ENCODE data around the gene NFYC.

The NFYC gene

DNA sequence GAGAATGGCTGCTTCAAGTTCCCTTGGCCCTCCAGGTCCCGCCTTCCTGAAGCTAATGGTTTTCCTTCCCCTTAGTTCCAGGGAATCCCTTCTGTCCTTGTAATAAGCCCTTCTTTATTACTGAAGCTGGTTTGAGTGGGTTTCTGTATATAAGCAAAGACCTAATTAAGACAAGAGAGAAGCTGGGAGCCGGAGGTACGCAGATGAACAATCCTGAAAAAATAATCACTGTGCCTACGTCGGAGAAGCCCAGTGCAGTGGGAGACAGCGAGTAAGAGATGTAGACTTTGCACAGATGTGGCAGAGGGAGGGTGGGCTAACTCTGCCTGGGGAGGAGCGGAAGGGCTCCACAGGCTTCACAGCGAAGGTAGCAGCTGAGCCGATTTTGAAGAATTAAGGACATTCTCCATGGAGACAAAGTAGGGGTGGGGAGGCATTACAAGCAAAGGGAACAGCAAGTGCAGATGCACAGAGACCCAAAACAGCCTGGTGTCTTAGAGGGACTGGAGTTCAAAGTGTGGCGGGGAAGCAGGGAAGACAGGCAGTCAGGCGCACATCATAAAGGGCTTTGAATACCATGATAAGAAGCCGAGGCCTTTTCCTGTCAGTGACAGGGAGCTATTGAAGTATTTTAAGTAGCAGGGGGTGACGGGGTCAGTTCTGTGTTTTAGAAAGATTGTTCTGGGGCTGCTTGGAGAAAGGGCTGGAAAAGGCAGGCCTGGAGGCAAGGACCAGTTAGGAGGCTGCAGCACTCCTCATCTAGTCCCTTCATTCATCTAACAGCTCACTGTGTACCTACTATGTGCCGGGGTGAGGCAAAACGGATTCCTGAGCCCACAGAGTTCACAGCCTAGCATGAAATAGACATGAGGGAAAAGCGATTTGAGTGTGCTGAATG lies 32.5 kb upstream of the NFYC start:
- Histone ChIP-seq H3K36me3 (ENCODE audit: control insufficient read depth in 1 of 2, insufficient read depth in 2 of 2, low read depth in 1 of 2, low read length in 2 of 2) (no peaks in the 10 kb centered on the region), H2BK120ac (ENCODE audit: low read depth, low read length) (no peak overlapping the region), H3K18ac (ENCODE audit: low read depth in 1 of 2, low read length in 2 of 2) (no peak overlapping the region), H2BK5ac (ENCODE audit: low read depth, low read length, poor library complexity, severe bottlenecking) (no peak overlapping the region), H3K4me1 (ENCODE audit: control insufficient read depth, insufficient read depth, low read depth, low read length) (peaks cover 7% of the 10 kb centered on the region), H3K4me3 (ENCODE audit: insufficient read depth in 1 of 2, low read depth in 1 of 2, low read length in 2 of 2) (no peak overlapping the region), H2AFZ (ENCODE audit: low read depth, low read length) (no peak overlapping the region), H3K4ac (ENCODE audit: low read depth in 1 of 2, low read length in 2 of 2) (no peak overlapping the region), H3K9ac (ENCODE audit: low read length) (no peak overlapping the region), H3K79me1 (replicated peaks; ENCODE audit: low read length, poor library complexity, severe bottlenecking) (no peaks in the 10 kb centered on the region), H3K27me3 (ENCODE audit: control insufficient read depth in 1 of 2, insufficient read depth in 1 of 2, low read length in 2 of 2) (peaks cover 53 to 72% of the 10 kb centered on the region in 2 experiments), H3K27ac (ENCODE audit: low read length, poor library complexity, severe bottlenecking) (no peak overlapping the region), H3K23ac (ENCODE audit: low read length in 2 of 2) (no peak overlapping the region), H3K14ac (ENCODE audit: low read length in 2 of 2) (no peak overlapping the region), H2BK15ac (ENCODE audit: low read depth, poor library complexity, severe bottlenecking) (no peak overlapping the region), H3K9me3 (ENCODE audit: control insufficient read depth, low read length) (no peaks in the 10 kb centered on the region), H2BK12ac (ENCODE audit: low read length in 2 of 2) (no peak overlapping the region), H4K8ac (ENCODE audit: low read length) (no peak overlapping the region), H4K91ac (ENCODE audit: low read length) (no peak overlapping the region), H2AK5ac (ENCODE audit: low read length, severe bottlenecking) (no peak overlapping the region), H3K4me2 (ENCODE audit: low read length, poor library complexity, severe bottlenecking) (no peak overlapping the region)
- WGBS, result 66% methylated on average over 16 of the region's 16 CpGs
- no peak for DNase-seq

DNA sequence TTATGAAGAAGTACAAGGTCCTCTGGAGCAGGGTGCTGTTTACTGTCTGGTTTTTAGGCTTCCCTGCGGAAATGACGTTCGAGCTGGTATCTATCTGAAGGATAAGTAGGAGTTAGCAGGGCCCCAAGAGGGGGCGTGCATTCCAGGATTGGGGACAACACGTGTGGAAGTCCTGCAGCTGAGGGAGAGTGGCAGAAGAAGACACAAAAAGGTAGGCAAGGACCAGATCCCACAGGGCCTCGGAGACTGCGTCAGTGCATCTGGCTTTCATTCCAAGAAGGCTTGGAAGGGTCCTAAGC lies 31.9 kb upstream of the NFYC start:
- WGBS, result 65% methylated on average over 7 of the region's 7 CpGs
- no peak overlapping the region for H3K23ac ChIP-seq (ENCODE audit: low read length in 2 of 2)

DNA sequence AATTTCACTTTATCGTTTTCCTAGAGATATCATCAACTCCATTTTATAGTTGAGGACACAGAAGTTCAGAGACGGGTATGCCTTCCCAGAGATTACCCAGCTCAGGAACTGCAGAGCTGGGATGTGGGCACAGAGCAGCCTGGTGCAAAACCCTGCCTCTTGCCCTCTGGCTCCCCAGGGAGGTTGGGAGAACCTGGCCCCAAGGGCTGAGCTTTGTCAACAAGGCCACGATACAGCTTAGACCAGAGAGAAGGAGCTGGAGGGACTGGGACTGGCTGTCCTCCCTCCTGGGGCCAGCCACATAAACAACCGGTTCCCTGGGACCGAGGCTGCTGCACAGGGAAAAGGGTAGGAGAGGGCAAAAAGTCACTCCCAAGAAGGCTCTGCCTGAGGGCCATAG lies 29.8 kb upstream of the NFYC start:
- no peak overlapping the region for H2AFZ ChIP-seq (ENCODE audit: low read depth, low read length)

More for the DNA sequence above, 31.9 kb upstream of the NFYC start:
- no peak overlapping the region for H3K18ac ChIP-seq (ENCODE audit: low read depth in 1 of 2, low read length in 2 of 2)
- H3K27ac ChIP-seq (ENCODE audit: low read length, poor library complexity, severe bottlenecking), result no peak overlapping the region
- no peak overlapping the region for H2AK5ac ChIP-seq (ENCODE audit: low read length, severe bottlenecking)
- no peak overlapping the region for H3K4me3 ChIP-seq (ENCODE audit: insufficient read depth in 1 of 2, low read depth in 1 of 2, low read length in 2 of 2)
- no peak overlapping the region for H4K91ac ChIP-seq (ENCODE audit: low read length)
- no peaks in the 10 kb centered on the region for H3K36me3 ChIP-seq (ENCODE audit: control insufficient read depth in 1 of 2, insufficient read depth in 2 of 2, low read depth in 1 of 2, low read length in 2 of 2)
- H3K79me1 ChIP-seq (replicated peaks; ENCODE audit: low read length, poor library complexity, severe bottlenecking), result no peaks in the 10 kb centered on the region
- peaks cover 6% of the 10 kb centered on the region for H3K4me1 ChIP-seq (ENCODE audit: control insufficient read depth, insufficient read depth, low read depth, low read length)
- H3K9me3 ChIP-seq (ENCODE audit: control insufficient read depth, low read length), result no peaks in the 10 kb centered on the region
- no peak overlapping the region for H2BK120ac ChIP-seq (ENCODE audit: low read depth, low read length)
- no peak overlapping the region for H4K8ac ChIP-seq (ENCODE audit: low read length)
- no peak overlapping the region for H3K14ac ChIP-seq (ENCODE audit: low read length in 2 of 2)
- no peak overlapping the region for H2BK12ac ChIP-seq (ENCODE audit: low read length in 2 of 2)
- H2BK5ac ChIP-seq (ENCODE audit: low read depth, low read length, poor library complexity, severe bottlenecking), result no peak overlapping the region
- no peak overlapping the region for H3K9ac ChIP-seq (ENCODE audit: low read length)
- H3K27me3 ChIP-seq (ENCODE audit: control insufficient read depth in 1 of 2, insufficient read depth in 1 of 2, low read length in 2 of 2), result peaks cover 53 to 73% of the 10 kb centered on the region in 2 experiments
- H2BK15ac ChIP-seq (ENCODE audit: low read depth, poor library complexity, severe bottlenecking), result no peak overlapping the region
- H2AFZ ChIP-seq (ENCODE audit: low read depth, low read length), result no peak overlapping the region
- DNase-seq, result no peak
- no peak overlapping the region for H3K4ac ChIP-seq (ENCODE audit: low read depth in 1 of 2, low read length in 2 of 2)
- no peak overlapping the region for H3K4me2 ChIP-seq (ENCODE audit: low read length, poor library complexity, severe bottlenecking)

DNA sequence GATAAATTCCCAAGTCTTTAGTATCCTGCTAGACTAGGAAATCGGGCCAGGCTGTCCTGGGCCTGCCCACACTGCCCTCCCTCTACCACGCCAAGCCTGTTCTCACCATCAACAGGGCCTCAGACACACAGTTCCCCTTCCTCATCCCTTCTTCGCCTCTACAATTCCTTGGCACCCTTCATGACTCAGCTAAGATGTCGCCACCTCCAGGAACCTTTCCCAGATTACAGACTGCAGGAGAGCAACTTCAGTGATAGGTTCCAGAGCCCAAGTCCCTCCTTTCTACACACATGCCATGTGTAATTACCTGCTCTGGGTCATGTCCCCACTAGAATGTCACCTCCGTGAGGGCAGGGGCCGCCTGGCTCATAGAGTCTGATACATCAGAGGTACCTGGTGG lies 29.4 kb upstream of the NFYC start:
- Histone ChIP-seq H2BK12ac (ENCODE audit: low read length in 2 of 2) (no peak overlapping the region), H2BK5ac (ENCODE audit: low read depth, low read length, poor library complexity, severe bottlenecking) (no peak overlapping the region), H3K14ac (ENCODE audit: low read length in 2 of 2) (no peak overlapping the region), H2BK15ac (ENCODE audit: low read depth, poor library complexity, severe bottlenecking) (no peak overlapping the region), H2AFZ (ENCODE audit: low read depth, low read length) (no peak overlapping the region), H3K4ac (ENCODE audit: low read depth in 1 of 2, low read length in 2 of 2) (no peak overlapping the region), H3K27ac (ENCODE audit: low read length, poor library complexity, severe bottlenecking) (no peak overlapping the region), H3K27me3 (ENCODE audit: control insufficient read depth in 1 of 2, insufficient read depth in 1 of 2, low read length in 2 of 2) (peaks cover 53 to 74% of the 10 kb centered on the region in 2 experiments), H3K4me1 (ENCODE audit: control insufficient read depth, insufficient read depth, low read depth, low read length) (peaks cover 13% of the 10 kb centered on the region), H3K4me2 (ENCODE audit: low read length, poor library complexity, severe bottlenecking) (no peak overlapping the region), H2BK120ac (ENCODE audit: low read depth, low read length) (no peak overlapping the region), H4K91ac (ENCODE audit: low read length) (no peak overlapping the region), H3K9ac (ENCODE audit: low read length) (no peak overlapping the region), H3K18ac (ENCODE audit: low read depth in 1 of 2, low read length in 2 of 2) (no peak overlapping the region), H4K8ac (ENCODE audit: low read length) (no peak overlapping the region), H3K9me3 (ENCODE audit: control insufficient read depth, low read length) (no peaks in the 10 kb centered on the region), H2AK5ac (ENCODE audit: low read length, severe bottlenecking) (no peak overlapping the region), H3K36me3 (ENCODE audit: control insufficient read depth in 1 of 2, insufficient read depth in 2 of 2, low read depth in 1 of 2, low read length in 2 of 2) (no peaks in the 10 kb centered on the region), H3K23ac (ENCODE audit: low read length in 2 of 2) (no peak overlapping the region), H3K4me3 (ENCODE audit: insufficient read depth in 1 of 2, low read depth in 1 of 2, low read length in 2 of 2) (no peak overlapping the region), H3K79me1 (replicated peaks; ENCODE audit: low read length, poor library complexity, severe bottlenecking) (no peaks in the 10 kb centered on the region)
- DNase-seq, result no peak
- WGBS, result 77% methylated on average over 6 of the region's 6 CpGs

More for the DNA sequence above, 29.8 kb upstream of the NFYC start:
- Histone ChIP-seq H3K18ac (ENCODE audit: low read depth in 1 of 2, low read length in 2 of 2) (no peak overlapping the region), H2BK5ac (ENCODE audit: low read depth, low read length, poor library complexity, severe bottlenecking) (no peak overlapping the region), H4K91ac (ENCODE audit: low read length) (no peak overlapping the region), H2BK120ac (ENCODE audit: low read depth, low read length) (no peak overlapping the region), H3K9me3 (ENCODE audit: control insufficient read depth, low read length) (no peaks in the 10 kb centered on the region), H3K4me3 (ENCODE audit: insufficient read depth in 1 of 2, low read depth in 1 of 2, low read length in 2 of 2) (no peak overlapping the region), H3K4me1 (ENCODE audit: control insufficient read depth, insufficient read depth, low read depth, low read length) (peaks cover 13% of the 10 kb centered on the region), H2AK5ac (ENCODE audit: low read length, severe bottlenecking) (no peak overlapping the region), H2BK12ac (ENCODE audit: low read length in 2 of 2) (no peak overlapping the region), H3K27me3 (ENCODE audit: control insufficient read depth in 1 of 2, insufficient read depth in 1 of 2, low read length in 2 of 2) (peaks cover 58 to 74% of the 10 kb centered on the region in 2 experiments), H3K14ac (ENCODE audit: low read length in 2 of 2) (no peak overlapping the region), H3K9ac (ENCODE audit: low read length) (no peak overlapping the region), H4K8ac (ENCODE audit: low read length) (no peak overlapping the region), H3K79me1 (replicated peaks; ENCODE audit: low read length, poor library complexity, severe bottlenecking) (no peaks in the 10 kb centered on the region), H3K4me2 (ENCODE audit: low read length, poor library complexity, severe bottlenecking) (no peak overlapping the region), H2BK15ac (ENCODE audit: low read depth, poor library complexity, severe bottlenecking) (no peak overlapping the region), H3K23ac (ENCODE audit: low read length in 2 of 2) (no peak overlapping the region), H3K4ac (ENCODE audit: low read depth in 1 of 2, low read length in 2 of 2) (no peak overlapping the region), H3K27ac (ENCODE audit: low read length, poor library complexity, severe bottlenecking) (no peak overlapping the region), H3K36me3 (ENCODE audit: control insufficient read depth in 1 of 2, insufficient read depth in 2 of 2, low read depth in 1 of 2, low read length in 2 of 2) (no peaks in the 10 kb centered on the region)
- DNase-seq, result no peak
- 80% methylated on average over 5 of the region's 5 CpGs for WGBS

All from mesenchymal stem cell (in vitro differentiated cells and primary cell).